C4-2B (cell line): Measurements from ENCODE around the gene EXOC3L4.

Source experiments
- ZFX ChIP-seq: fragments of 450-650 bp; IDR thresholded peaks from 2 replicates; pipeline ENCODE4 v1.6.1; 2017
- TF ChIP-seq, protein P1 (sequence below): fragments of 450-650 bp; conservative IDR thresholded peaks from 2 replicates; pipeline ENCODE4 v1.5.1; 2017; ENCODE audit warnings: mild to moderate bottlenecking

DNA sequence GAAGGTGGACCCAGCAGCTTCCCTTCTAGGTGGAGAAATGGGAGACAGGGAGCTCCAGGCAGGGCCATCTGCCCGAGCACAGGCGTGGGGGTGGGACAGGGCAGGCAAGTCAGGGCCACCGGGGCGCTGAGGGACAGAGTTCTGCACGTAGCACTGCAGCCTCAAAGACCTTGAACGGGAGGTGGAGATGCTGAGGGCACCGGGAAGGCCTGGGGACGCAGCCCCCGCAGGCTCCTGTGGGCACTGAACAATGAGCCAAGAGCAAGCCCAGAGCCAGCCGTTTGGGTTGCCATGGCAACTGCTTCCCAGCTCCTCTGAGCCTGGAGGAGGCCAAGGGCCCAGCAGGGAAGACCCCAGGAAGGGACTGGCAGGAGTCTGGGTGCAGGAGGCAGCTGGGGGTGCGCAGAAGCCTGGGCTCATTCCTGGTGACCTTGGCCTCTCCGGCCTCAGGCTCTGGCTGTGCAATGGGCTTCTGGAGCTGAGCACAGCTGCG lies 7.1 kb upstream of the EXOC3L4 start:
- TF ChIP-seq, protein P1, sequence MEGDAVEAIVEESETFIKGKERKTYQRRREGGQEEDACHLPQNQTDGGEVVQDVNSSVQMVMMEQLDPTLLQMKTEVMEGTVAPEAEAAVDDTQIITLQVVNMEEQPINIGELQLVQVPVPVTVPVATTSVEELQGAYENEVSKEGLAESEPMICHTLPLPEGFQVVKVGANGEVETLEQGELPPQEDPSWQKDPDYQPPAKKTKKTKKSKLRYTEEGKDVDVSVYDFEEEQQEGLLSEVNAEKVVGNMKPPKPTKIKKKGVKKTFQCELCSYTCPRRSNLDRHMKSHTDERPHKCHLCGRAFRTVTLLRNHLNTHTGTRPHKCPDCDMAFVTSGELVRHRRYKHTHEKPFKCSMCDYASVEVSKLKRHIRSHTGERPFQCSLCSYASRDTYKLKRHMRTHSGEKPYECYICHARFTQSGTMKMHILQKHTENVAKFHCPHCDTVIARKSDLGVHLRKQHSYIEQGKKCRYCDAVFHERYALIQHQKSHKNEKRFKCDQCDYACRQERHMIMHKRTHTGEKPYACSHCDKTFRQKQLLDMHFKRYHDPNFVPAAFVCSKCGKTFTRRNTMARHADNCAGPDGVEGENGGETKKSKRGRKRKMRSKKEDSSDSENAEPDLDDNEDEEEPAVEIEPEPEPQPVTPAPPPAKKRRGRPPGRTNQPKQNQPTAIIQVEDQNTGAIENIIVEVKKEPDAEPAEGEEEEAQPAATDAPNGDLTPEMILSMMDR, result no peak
- no peak for TF ChIP-seq ZFX
